ENCODE measurements around the gene EFR3B.
"Not testable (repeated sequence)": the region's sequence is repeated elsewhere in the genome, so short reads cannot be mapped to it uniquely, and the experiment has no call there.

The EFR3B gene

GRCh38 chr2:25073914-25074313, 32.0 kb downstream of the EFR3B start:
- no peak for DNase-seq

GRCh38 chr2:25074826-25075225, 33.0 kb downstream of the EFR3B start:
- no peak for DNase-seq

GRCh38 chr2:25076749-25077148, 34.9 kb downstream of the EFR3B start:
- DNase-seq: no peak

- DNase-seq: no peak
Measured at GRCh38 chr2:25077789-25078169, 35.9 kb downstream of the EFR3B start.

- DNase-seq: no peak
Measured at GRCh38 chr2:25078170-25079049, 36.5 kb downstream of the EFR3B start.

GRCh38 chr2:25079050-25079635, 37.3 kb downstream of the EFR3B start:
- no peak for DNase-seq

GRCh38 chr2:25081237-25081790, 39.4 kb downstream of the EFR3B start:
- DNase-seq: no peak

GRCh38 chr2:25082002-25082622, 40.2 kb downstream of the EFR3B start:
- DNase-seq: no peak

- DNase-seq: no peak
Measured at GRCh38 chr2:25085761-25086560, 44.1 kb downstream of the EFR3B start.

GRCh38 chr2:25088817-25089516, 47.1 kb downstream of the EFR3B start:
- no peak for DNase-seq

GRCh38 chr2:25089605-25090315, 47.9 kb downstream of the EFR3B start:
- DNase-seq: no peak

- no peak for DNase-seq
Measured at GRCh38 chr2:25090801-25091200, 48.9 kb downstream of the EFR3B start.

- no peak for DNase-seq
Measured at GRCh38 chr2:25091265-25091664, 49.4 kb downstream of the EFR3B start.

- no peak for DNase-seq
Measured at GRCh38 chr2:25098056-25098455, 56.2 kb downstream of the EFR3B start.

- no peak for DNase-seq
Measured at GRCh38 chr2:25098670-25099486, 57.0 kb downstream of the EFR3B start.

GRCh38 chr2:25102352-25102751, 60.5 kb downstream of the EFR3B start:
- not testable (repeated sequence) for DNase-seq

- no peak for DNase-seq
Measured at GRCh38 chr2:25103287-25103871, 61.5 kb downstream of the EFR3B start.

GRCh38 chr2:25104736-25105135, 62.9 kb downstream of the EFR3B start:
- no peak for DNase-seq

GRCh38 chr2:25105336-25106085, 63.6 kb downstream of the EFR3B start:
- no peak for DNase-seq
